Activated T-cell treated with anti-CD3 and anti-CD28 coated beads for 24 hours (primary cell): ENCODE measurements around the gene PPFIA2.

Source experiments
- DNase-seq: peaks from one replicate; pipeline ENCODE4 v3.0.0-alpha.2; 2020; ENCODE audit warnings: low read depth

Gene PPFIA2

DNA sequence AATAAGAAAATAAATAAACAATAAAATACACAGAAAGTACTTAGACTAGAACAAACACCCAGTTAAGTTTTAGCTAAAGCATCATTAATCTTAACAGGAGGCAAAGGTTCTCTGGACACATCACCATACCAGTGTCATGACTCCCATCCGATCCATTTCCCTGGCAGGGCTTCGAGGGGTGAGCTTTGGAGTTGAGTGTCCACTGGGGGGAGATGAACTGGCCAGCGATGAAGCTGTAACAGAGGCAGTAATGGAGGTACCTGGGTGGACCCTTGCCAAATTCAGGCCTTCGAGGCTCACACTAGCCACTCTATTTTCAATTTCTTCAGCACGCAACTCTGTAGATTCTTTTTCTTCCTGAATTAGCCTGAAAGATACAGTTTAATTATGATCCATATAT, 411.7 kb downstream of the PPFIA2 start:
- no peak for DNase-seq

DNA sequence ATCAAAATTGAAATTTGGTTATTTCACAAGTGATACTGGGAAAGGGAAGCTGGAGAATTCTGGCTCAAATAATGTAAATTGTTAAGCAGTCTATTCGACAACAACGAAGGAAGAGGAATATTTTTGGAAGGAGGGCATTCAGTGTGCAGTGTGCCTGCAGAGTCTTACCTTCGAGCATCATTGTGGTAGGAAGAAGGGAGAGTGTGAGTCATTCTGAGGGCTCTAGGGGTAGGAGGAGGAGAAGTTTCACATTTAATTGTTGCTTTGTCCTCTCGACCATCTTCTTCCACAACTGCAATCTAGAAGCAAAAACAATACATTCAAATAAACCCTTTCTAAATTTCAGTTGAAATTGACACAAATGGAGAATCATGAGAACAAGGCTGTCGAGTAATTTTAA, 418.2 kb downstream of the PPFIA2 start:
- no peak for DNase-seq

DNA sequence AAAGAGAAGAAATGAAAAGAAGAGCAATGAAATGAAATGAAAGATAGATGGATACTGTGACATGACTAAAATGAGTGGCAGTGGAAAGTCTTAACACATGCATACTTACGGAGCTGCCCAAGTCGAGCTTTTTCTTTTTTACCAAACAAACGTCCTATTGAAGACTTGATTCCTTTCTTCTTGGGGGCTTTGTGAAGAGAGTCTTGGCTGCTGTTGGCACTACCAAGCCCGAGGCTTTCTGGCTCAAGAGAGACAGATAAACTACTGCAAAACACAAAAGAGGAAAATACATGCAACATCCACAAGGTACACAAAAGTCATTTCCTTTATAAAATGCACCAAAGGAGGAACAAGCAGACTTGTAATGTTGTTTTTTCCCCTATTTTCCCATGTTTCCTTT, 420.1 kb downstream of the PPFIA2 start:
- DNase-seq = no peak

GRCh38 chr12:81337886-81338285, 421.3 kb downstream of the PPFIA2 start:
- no peak for DNase-seq

GRCh38 chr12:81333812-81334211, 425.3 kb downstream of the PPFIA2 start:
- no peak for DNase-seq

GRCh38 chr12:81332054-81332453, 427.1 kb downstream of the PPFIA2 start:
- no peak for DNase-seq

GRCh38 chr12:81330480-81330879, 428.7 kb downstream of the PPFIA2 start:
- no peak for DNase-seq

- no peak for DNase-seq
Measured at GRCh38 chr12:81329085-81329484, 430.1 kb downstream of the PPFIA2 start.

- no peak for DNase-seq
Measured at GRCh38 chr12:81327425-81327824, 431.7 kb downstream of the PPFIA2 start.

GRCh38 chr12:81325086-81325485, 434.1 kb downstream of the PPFIA2 start:
- DNase-seq = no peak

DNA sequence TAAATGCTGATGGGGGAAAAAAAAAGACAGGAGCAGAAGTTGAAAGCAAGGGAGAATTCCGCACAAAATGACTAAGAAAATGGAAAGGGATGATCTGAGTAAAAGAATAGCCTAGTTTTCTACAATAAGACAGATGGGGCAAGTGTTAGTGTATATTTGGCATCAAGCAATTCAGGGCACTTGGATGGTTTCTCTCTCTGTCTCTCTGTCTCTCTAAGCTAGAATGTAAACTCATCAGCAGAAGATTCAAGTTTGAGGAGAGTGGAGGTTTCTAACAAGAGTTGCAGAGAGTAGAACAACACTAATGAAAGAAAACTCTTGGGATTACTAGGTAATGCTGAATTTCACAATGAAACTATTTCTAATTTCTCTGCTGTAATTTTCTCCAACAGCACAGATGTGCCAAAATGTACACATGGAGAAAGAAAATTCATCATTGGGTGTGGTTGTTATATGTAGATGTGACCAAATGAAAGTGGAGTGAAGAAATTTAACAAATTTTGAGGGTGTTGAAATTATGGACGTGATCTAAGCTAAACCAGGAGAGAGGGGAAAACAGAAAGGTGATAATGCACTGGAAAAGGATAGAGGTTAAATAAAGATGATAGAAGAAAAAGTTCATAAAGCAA, 444.1 kb downstream of the PPFIA2 start:
- DNase-seq = no peak

DNA sequence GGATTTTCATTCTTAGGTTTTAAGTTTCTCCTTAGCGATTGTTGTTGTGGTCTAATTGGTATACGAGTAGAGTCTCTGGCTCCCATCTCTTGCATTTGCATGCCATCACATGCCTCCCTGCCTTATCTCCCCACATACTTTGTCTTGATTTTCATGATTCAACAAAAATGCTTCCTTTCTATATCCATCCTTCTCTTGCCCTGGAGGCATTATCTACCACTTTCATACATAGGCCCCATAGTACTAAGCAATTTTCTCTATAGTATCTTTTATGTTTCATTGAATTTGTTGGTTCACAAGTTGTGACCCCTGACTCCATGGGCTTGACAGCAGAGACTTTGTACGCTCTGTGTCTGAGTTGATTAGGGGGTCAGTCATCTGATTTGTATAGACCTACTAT, 455.2 kb downstream of the PPFIA2 start:
- DNase-seq = no peak

- no peak for DNase-seq
Measured at GRCh38 chr12:81300454-81300853, 458.7 kb downstream of the PPFIA2 start.

- no peak for DNase-seq
Measured at GRCh38 chr12:81297601-81298000, 461.5 kb downstream of the PPFIA2 start.

- DNase-seq = no peak
Measured at GRCh38 chr12:81296556-81297305, 462.4 kb downstream of the PPFIA2 start.

GRCh38 chr12:81295251-81295650, 463.9 kb downstream of the PPFIA2 start:
- no peak for DNase-seq

DNA sequence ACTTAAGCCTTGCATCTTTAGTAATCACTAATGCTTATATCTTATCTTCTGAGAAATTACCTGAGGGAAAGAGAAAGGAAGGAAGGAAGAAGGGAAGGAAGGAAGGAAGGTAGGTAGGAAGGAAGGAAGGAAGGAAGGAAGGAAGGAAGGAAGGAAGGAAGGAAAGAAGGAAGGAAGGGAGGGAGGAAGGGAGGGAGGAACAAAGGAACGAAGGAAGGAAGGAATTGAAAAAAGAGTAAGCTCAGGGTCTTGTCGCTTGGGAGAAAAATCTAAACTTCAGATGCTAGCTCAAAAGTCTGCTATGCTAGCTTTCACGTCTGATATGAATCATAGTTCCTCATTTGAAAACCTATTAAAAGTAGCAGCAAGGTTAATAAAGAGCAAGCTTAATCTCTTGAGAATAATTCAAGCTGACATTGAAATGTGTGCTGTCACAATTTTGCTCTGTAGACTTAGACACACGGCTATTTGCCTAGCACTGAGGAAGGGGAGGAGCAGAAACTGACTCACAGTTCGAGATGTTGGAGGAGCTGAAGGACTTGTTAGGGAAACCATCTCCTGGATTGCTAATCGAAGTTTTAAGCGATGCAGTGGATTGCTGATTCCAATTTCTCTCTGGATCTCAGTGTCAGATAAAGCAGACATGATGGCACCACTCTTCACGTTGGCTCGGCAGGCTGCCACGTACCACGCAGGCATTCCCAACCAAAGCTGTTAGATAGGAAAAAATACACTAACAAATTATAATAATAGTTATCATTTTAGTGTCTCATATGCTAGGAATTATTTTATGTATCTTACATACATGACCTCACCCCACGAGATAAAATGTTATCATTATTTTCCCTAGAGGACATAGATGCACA, 464.6 kb downstream of the PPFIA2 start:
- no peak for DNase-seq

DNA sequence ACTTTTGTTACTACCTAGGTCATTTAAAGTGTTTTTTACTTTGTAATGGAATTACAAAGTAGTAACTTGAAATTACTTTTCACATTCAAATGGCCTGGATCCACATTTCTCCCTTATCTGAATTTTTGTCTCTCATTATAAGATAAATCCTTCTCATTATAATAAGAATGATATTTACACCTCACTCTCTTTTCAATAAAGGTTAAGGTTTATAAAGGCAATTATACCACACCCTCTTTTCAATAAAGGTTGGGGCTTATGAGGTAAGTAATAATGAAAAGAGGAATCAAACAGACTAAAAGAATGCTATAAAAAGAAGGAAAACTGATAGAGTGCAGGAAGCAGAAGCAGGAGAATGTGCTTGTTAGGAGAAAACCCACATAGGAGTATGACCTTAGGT, 470.5 kb downstream of the PPFIA2 start:
- DNase-seq = no peak

DNA sequence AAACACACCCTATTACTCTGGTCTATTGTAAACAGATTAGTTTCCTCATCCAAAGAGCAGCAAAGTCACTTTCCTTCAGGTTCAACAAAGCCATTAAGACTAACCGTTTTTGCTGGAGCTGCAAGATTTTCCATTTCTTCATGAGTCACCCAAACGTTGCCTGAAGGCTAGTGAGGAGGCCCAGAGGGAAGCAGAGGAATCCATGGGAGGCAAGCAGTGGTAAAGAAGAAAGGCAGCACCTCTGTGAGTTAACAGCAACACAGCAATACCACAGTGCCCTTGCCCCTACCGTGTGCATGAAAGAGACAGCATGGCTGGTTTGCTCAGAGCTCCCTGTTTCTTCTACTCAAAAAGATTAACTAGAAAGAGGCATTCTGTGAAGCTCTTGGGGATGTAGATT, 475.0 kb downstream of the PPFIA2 start:
- no peak for DNase-seq

DNA sequence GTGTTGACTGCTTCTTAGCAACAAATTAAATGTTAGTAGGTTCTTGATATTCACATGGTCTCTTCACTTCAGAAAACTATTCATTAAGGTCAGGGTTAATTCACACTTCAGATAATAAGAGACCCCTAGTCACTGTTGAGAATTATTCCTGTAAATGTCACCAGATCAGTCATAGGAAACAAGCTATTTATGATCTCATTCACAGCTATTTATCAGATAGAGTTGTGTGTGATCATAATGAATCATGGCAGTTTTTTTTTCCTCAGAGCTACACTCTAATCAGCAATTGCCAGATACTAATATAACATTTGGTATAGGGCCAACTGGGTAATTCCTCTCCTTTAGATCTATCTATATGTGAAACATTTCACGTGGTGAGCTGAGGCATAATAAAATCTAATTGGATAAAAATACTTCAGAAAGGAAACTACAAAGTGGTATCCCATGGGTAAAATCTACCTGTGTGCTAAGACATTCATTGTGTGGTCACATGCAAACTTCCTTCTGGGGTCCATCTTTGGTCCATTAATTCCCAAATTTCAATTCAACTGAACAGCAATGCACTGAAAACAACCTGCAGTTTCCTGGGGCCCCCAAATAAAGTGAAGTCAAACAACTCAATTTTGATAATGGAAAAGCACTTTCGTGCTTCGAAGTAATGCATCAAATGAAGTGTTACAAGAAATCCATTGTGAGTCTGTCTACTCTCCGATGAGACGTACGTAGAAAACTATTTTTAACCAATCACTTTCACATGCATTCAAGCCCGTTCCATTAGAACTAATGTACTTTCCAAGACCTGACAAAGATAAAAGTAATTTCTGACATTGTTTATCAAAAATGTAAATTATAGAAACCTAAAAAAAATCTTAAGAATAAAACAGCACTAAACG, 484.3 kb downstream of the PPFIA2 start:
- no peak for DNase-seq

- DNase-seq = no peak
Measured at GRCh38 chr12:81270385-81270784, 488.8 kb downstream of the PPFIA2 start.

GRCh38 chr12:81263072-81263471, 496.1 kb downstream of the PPFIA2 start:
- DNase-seq = no peak
